Right kidney (tissue), 1 donor: ENCODE measurements around the gene RASGRP3.
"Not testable (repeated sequence)": the region's sequence is repeated elsewhere in the genome, so short reads cannot be mapped to it uniquely, and the experiment has no call there.

ENCODE experiments used
- DNase-seq: peaks from one replicate; pipeline ENCODE4 v3.0.0-alpha.2; 2016

The RASGRP3 gene

DNA sequence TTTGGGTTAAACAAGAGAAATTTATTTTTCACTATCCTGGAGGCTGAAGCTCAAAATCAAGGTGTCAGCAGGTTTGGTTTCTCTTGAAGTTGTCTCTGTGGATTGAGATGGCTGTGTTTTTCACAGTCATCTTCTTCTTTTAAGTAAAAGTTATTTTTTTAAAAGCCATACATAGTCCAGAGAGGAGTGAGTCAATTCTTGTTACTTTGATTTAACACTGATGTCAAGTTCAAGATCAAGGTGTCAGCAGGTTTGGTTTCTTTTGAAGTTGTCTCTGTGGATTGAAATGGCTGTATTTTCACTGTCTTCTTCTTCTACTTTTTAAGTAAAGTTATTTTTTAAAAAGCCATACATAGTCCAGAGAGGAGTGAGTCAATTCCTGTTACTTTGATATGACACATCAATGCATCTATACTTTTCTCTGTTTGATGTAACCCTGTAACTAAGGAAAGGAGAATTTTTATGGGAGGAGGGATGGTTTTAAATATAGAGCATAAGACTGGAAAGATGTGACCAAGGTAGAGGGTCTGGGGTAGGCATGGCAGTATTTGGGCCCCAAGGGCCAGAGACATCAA is 22.5 kb upstream of the RASGRP3 start:
- no peak for DNase-seq

DNA sequence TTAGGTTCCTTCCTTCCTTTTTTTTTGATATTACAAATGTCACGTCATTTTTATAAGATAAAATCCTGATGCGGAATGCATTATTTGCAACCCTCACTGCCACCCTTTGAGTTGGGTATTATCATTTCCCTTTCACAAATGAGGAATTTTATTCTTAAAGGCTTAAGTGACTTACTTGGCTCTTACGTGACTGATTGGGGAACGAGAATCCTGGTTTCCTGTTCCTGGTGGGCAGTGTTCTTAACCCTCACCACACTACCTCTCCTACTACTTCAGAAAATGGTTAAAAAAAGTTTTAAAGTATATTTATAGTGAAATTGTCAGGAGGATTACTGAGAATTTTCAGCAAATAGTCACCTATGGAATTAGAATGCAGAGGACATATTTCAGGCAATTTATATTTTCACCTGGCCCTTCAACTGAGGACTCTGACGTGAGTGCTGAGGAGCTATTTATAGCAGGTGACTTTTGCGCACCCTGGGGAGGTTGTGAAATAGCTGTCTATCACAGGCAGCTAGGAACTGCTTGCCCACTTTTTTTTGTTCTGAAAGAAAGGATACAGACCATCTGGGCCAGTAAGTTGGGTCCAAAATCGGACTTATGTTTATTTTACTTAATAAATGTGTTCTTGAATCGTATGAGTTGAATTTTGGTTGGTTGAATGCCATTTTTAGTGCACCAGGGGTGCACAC is 18.7 kb upstream of the RASGRP3 start:
- no peak for DNase-seq

DNA sequence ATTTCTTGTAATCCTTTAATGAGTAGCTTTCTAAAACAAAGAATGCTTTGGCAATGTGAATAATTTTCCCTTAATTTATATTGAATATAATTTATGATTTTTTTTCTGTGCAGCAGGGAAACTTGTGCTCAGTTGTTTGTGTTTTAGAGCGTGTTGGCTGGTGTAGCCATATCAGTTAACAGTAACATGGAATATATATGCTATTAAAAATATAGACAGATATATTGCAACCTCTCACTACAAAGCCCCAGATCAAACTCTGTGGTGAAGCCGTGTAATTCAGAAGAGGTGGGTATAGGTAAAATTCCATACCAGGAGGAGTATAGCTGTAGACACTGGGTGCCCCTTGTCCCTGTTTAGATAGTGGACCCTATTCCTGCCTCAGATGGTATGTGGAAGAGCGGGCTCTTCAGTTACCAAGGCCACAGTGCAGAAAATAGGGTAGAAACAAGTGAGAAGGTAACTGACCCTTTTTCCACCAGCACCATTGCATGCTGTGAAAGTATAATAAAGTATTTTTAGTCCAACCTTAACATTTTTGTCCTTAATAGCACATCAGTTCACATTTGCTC is 18.1 kb upstream of the RASGRP3 start:
- no peak for DNase-seq

DNA sequence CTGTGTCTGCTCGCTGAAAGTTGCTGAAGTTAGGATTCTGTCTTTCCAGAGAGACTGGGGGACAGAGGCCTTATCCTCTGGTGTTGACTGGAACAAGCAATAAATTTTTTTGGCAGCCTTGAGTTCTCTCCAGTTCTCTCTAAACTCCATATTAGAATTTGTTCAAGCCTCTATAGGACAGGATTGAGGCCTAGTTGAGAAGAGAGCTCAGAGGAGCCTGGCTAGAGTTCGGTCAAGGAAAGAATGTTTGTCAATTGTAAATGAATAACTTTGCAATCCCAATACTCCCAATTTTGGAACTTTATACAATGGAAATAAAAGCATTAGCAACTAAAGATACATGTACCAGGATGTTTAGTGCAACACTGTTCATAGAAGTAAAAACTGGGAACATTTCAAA is 16.7 kb upstream of the RASGRP3 start:
- no peak for DNase-seq

DNA sequence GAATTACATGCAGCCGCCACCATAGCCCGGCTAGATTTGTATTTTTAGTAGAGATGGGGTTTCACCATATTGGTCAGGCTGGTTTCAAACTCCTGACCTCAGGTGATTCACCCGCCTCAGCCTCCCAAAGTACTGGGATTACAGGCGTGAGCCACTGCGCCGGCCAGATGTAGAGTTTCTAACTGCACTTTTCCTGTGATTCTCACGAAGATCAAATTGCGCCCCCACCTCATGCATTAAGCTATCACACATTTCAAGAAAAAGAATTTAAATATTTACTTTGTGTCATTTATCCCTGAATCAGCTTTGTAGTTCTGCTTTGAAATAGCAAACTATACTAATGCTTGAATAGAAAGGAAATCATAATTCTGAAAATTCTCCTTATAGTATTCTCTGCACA is 13.9 kb upstream of the RASGRP3 start:
- not testable (repeated sequence) for DNase-seq

DNA sequence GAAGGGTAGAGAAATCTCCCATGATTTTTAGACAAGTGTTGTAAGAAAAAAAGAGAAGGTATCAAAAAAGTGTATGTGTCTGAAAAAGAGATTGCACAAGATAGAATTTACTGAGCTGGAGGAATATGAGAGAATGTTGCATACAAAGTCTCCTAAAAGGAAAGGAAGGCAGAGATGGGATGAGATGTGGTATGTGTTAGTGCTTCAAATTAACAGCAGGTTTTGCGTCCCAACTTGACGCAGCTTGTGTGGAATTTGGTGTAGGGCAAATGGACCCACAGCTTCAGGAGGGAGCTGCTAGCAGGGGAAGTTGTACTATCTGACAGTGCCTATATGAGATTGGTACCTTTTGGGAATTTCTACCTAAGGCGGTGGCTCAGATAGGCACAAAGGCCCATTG is 9.0 kb upstream of the RASGRP3 start:
- no peak for DNase-seq

DNA sequence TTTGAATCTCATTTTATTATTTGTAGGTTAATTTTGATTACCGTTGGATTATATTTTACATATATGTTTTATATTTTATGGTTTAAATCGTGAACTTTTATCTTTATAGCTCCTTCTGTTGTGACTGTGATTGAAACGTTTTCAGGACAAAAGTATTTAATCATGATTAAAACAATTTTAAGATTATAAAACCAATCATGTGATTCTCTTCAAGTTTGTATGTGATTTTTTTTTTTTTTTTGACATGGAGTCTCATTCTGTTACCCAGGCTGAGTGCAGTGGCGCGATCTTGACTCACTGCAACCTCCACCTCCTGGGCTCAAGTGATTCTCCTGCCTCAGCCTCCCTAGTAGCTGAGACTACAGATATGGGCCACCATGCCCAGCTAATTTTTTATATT is 7.2 kb upstream of the RASGRP3 start:
- no peak for DNase-seq

DNA sequence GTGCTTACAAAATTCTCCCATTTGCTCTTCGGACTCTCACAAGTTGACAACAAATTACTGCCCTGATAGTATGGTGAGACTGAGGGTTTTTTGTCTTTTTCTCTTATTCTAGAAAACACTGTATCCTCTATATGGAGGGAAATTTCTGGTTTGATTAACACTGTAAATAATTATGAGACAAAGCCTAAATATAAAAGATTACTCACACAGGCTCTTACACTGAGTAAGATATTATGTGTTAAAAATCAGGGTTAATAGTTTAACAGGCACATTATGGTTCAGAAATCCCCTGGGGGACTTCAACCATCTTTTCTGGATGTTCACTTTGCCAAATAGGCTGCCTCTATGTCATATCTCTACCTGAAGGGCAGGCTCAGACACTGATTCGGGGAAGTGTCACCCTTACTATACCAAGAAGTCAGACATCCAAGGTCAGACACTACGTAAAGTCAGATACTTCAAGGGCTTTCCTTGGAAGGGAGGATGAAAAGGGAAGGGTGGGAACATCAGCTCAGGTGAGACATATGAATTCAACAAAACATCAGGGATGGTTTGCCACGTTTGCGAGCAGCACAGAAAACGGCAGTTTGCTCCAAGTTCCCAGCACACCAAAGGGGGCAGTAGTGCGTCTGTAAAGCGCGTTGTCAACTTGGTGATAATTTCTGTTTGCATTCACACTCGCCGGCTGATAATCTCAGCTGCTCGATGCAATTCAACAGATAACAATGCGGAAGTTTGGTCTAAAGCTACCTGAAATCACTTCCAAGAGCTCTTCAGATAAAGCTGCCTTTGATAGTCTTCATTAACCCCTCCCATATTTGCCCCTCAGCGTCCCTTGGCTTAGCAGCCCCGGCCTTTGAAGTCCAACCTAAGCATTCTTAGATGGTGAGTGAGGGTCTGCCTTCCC is 972 bp upstream of the RASGRP3 start:
- no peak for DNase-seq

DNA sequence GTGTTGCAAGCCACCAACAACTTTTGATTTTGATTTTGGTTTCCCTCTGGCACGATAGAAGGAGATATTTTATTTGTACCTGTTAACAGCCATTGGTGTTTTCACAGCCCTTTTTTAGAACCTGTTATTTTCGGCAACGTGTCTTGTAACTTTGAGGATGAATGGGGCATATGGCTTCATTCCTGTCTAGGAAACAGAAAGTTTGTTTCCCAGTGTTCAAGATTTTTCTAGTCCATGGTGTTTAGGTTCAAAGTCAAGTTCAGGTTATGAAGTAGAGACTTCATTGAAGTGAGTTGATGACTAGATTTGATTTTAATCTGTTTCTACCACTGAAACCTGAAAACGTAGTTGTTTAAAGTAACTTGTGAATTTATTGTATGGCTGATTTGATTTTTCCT is 343 bp downstream of the RASGRP3 start:
- no peak for DNase-seq

DNA sequence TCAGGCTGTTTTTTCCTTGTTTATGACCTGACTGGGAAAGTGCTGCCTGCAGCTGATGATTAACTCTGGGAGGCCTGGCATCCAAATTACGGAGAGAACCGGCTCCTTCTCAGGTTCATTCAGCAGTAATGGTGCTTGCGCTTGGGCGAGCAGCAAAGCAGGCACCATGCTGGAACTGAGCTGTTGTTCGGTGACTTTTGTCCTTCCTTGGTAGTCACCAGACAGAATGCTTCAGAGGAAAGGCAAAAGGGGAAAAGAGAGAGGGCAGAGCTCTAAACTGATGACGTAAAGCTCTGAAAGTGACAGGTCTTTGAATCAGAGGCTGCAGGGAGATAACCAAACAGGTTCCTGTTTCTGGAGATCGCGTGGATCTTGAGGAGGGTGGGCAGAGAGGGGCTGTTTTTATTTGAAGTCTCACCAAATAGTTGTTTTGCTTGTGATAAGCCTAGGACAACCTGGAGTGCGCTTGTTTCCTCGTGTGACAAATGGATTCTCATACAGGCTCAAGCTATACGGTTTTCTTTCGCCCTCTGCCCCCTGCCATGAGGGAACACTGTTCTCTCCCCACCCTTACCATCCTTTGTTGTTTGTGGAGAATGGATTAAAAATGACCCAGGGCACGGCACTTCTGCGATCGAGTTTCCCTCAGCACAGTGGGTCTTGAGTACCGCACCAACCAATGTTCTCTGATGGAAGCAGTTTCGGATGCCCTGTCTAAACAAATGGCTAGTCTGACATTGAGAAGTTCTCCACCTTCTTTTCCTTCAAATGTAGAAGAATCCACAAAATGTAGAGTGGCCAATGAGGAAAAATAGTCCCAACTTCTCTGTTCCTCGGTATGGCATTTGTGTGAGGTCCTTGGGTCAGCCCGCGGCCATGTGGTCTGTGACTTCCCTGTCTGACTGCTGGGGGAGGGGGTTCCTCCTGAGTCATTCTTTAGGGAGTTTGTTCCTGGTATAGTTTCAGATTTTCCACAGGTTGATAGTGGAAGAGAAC is 1.3 kb downstream of the RASGRP3 start:
- peak; percentile 33 for DNase-seq

DNA sequence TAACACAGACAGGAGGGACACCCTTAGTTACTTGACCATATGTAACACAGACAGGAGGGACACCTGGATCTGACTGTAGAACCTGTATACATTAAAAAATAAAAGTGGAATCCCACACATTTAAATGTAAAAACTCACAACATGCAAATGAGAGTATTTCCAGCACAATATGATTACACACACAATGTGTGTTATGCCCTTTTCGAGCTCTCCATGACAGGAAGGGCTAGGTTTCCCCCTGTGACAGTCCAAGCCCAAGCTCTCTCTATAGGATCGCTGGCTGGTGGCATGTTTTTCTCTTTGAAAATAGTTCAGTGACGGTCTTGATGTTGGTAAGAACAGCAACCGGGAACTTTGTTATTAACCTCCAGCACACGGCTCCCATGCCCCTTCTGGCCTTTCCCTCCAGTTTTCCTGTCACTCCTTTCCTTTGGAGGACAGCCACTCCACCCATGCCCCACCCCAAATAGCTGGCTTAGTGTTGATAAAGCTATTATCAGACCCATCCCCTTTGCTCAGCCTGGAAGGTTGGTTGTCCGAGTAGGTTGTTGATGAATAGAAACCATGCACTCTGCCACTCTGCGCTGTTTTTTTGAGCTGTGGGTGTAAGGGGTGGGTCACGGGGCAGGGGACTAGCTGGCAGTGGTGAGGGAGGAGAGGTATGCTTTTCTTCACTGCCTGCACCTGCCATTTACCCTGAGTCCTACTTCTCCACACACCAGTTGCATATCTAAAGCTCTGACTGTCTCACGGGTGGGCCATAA is 2.7 kb downstream of the RASGRP3 start:
- DNase-seq: no peak

DNA sequence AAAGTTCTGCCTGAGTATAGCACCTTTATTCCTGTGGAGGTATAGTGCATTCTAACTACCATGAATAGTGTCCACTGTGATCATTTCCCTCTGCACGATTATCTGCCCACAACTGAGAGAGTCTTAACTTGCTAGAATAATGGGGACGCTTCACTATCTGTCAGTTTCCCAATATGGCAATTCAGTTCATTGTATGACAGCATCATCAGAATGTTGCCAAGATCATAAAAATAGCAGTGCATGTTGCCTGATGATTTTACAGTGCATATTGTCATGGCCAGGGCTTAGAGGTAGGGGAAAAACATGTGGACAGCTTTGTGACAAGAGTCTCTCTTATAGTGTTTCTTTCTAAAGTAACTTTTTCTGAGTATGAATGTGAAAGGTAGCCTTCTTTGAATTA is 6.1 kb downstream of the RASGRP3 start:
- DNase-seq: no peak

DNA sequence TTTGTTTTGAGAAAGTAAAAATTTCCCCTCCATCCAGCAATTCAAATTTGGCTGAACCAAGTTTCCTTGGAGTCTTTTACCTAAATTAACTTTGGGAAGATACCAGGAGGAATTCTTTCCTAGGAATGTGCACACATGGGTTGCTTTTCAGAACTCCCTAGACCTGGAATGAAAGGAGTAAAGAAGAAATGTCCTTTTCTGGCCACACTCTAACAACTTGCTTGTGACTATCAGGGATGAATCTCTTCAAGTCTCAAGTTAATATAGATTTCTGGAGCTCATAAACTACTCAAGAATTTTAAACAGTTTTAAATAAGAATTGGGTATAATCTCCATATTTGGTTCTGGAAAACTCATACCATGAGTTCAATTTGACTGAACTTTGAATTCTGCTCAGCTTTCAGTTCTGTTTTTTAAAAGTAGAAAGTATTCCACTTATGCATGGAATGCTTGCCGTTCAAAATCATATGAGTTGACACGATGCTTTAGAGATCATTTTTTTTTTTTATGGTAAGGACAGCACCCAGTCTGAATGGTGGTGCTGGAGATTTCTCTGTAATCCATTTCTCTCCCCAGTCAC is 7.7 kb downstream of the RASGRP3 start:
- DNase-seq: no peak

DNA sequence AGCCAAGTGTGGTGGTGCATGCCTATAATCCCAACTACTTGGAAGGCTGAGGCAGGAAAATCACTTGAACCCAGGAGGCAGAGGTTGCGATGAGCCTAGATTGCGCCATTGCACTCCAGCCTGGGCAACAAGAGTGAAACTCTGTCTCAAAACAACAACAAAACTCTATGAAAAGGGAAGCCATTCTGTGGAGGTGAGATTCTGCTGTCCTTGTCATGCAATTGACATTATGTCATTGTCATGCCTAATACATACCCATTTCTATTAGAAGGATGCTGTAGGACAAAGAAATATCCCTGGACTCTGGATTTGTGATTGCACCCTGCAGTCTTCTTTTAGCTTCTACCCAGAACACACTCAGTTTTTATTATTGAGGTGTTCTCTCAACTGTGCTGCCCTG is 8.6 kb downstream of the RASGRP3 start:
- no peak for DNase-seq

DNA sequence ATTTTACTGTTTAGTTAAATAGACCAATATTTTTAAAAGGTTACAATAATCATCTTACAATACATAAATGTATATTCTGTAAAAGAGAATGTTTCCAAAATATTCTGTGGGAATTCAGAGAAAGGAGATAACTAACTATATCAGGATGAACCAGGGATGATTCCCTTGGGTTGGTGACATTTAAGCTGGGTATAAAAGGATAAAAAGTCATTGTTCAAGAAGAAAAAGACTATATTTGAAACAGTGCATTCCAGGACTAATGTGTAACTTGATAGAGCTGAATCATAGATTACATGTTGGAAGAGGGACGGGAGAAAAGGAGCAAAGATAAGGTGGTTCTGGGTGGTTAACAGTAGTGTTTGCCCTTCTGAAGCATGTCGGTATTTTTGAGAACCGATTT is 10.1 kb downstream of the RASGRP3 start:
- DNase-seq: no peak

DNA sequence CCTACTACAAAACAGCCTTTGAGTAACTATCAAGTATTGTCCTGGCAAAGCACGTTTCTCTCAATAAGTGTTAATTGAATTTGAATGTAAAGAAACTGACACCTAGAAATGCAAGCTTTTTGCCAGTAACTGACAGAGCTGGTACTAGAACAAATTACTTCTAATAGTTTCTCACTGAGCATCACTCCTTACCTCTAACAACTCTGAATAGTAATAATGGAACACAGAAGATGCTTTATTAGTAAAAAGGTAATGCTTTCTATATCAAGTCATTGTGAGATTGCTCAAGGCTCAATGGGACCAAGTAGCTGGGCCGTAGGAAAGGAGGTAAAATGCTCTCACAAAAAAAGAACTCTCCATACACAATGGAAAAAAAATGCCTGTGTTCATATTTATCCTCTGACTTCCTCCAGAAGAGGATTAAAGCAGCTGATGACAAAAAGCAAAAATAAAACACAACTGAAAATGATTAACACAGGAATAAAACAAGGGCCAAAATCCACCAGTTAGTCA is 11.8 kb downstream of the RASGRP3 start:
- no peak for DNase-seq

DNA sequence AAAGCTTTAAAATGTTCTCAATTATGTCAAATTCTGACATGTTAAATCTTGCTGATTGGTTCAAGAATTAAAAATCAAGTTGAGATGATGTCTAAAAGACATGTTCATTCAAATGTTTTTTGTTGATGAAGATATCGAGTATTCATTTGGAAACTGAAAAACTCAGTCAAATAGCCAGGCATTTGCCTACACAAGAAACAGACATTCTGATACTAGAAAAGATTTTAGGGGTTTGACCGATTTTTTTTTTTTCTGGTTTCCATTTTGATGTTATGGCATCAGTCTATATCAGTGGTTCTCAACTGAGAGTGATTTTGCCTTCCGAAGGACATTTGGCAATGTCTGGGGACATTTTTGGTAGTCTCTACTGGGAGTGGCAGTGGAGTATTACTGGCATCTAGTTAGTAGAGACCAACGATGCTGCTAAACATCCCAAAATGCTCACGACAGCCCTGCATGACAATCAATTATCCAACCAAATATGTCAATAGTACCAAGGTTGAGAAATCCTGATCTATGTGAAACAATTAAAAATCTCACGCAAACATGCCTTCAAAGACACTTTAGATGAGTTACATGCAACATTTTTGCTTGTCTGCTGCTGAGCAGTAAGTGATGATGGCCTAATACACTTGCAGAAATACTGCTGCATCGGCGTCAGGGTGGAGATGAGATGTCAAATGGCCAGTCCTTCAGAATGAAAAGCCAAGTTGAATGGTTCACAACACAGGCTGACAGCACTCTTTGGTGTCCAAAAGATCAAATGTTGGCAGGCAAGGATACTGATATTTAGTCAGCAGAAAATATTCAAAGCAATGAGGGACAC is 12.5 kb downstream of the RASGRP3 start:
- no peak for DNase-seq

DNA sequence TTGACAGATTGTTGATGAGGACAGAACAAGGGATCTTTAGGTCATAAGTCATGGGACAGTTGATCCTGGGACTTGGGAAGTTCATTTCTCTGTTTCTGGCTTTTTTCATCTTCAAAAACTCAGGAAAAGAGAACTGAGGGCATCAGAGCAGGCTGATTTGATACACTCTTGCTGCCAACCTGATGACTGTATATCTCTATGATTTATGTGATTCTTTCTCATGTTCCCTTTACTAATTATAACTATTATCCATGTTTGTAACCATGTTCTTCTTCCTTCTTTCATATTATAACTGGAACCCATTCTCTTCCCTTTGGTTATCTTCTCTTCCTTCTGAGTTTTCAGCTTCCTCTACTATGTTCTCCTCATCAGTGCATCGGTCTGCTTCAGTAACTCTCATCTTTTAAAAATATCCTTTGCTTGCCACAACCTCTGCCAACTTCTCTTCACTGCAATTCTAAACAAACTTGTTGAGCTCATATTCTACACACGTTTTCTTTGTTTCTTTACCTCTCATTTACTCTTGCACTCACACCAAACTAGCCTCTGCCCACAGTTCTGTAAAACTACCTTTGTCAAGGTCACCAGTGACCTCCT is 13.5 kb downstream of the RASGRP3 start:
- no peak for DNase-seq

DNA sequence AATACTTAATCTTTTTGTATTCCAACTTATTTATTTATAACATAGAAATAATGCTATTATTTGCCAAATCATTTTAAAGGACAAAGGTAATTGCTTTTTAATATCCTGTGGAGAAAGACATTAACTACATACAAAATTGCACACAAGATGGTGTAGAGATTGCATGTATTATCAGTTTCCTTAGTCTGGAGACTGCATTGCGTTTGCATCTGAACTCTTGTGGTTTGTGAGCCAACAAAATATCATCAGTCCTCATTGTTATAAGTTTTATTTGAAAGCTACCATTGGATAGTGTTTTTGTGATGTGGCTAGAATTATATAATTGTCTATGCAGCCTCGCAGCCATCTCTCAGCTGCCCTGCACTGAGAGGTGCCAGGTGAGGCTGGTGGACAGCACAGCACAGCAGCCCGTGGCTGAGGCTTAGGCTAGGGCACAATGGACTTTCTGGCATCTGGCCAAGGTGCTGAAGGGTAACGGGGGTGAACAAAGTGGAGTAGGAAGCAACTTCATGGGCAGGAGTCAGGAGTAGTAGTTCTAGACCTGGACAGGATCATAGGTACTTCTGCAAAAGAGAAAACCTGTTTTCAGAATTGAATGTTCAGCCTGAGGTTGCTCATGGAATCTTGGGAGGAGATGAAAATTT is 15.1 kb downstream of the RASGRP3 start:
- DNase-seq: no peak
